Activated CD4-positive, alpha-beta memory T cell treated with anti-CD3 and anti-CD28 coated beads for 36 hours (primary cell): ENCODE results near the gene OLFM1. TPM values are rescaled to one million over a fixed set of nuclear protein-coding genes. Genes with fewer than 3 reads are reported as not detected.

ENCODE experiments used
- total RNA-seq, 2 experiments: library from RNA; stranded (reverse); gene quantifications; one replicate each; pipeline ENCODE4 v1.2.3, GENCODE V29; 2021

Gene OLFM1
- total RNA-seq, 2 experiments from 2014 or later, result not detected

Other genes starting within 250 kb of the OLFM1 start
- gene FCN2, start 206.9 kb upstream of the OLFM1 start, total RNA-seq, result not detected
- gene FCN1, start 169.8 kb upstream of the OLFM1 start, total RNA-seq, result not detected